DND-41 (cell line): ENCODE measurements around the gene DCLK1.

ENCODE experiments used
- EZH2 ChIP-seq: IDR thresholded peaks from 3 replicates; pipeline ENCODE4 v1.6.1; 2012; ENCODE audit warnings: borderline replicate concordance, low read depth, mild to moderate bottlenecking, moderate library complexity, low read length, inconsistent platforms; ENCODE audit not compliant: severe bottlenecking
- TF ChIP-seq, protein P1 (sequence below): IDR thresholded peaks from 2 replicates; pipeline ENCODE4 v1.5.1; 2012; ENCODE audit warnings: borderline replicate concordance, low read length, moderate library complexity, mild to moderate bottlenecking; ENCODE audit not compliant: poor library complexity, severe bottlenecking; ENCODE audit errors: extremely low read depth

DNA sequence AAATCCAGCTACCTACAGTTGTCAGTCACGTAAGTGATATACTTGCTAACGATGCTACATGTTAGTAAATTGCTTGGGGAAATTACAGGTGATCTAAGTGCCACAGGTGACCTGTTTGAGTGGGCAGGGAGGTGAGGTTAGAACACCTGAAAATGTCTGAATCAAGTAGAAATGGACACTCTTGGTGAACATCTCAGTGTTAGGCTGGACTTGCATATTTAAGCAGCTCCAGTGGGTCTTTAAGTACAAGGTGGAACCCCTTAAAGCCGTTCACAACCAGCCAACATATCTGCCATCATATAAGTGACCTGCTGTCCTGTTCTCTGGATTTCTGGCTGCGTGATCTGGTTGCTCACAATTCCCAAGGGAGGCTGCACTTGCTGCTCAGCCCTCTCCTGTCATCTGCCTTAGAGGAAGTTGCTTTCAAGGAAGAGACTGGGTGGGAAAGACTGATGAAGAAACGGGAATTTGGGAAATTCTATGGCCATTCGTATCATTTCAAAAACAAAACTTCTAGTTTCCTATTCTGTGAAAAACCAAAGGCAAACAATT lies 244.0 kb downstream of the DCLK1 start:
- TF ChIP-seq, protein P1, sequence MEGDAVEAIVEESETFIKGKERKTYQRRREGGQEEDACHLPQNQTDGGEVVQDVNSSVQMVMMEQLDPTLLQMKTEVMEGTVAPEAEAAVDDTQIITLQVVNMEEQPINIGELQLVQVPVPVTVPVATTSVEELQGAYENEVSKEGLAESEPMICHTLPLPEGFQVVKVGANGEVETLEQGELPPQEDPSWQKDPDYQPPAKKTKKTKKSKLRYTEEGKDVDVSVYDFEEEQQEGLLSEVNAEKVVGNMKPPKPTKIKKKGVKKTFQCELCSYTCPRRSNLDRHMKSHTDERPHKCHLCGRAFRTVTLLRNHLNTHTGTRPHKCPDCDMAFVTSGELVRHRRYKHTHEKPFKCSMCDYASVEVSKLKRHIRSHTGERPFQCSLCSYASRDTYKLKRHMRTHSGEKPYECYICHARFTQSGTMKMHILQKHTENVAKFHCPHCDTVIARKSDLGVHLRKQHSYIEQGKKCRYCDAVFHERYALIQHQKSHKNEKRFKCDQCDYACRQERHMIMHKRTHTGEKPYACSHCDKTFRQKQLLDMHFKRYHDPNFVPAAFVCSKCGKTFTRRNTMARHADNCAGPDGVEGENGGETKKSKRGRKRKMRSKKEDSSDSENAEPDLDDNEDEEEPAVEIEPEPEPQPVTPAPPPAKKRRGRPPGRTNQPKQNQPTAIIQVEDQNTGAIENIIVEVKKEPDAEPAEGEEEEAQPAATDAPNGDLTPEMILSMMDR: no peak
- TF ChIP-seq EZH2: no peak
